KMS-11 (cell line): ENCODE data around the gene FZD4.
"Not testable (repeated sequence)": the region's sequence is repeated elsewhere in the genome, so short reads cannot be mapped to it uniquely, and the experiment has no call there.

Source experiments
- H2AFZ ChIP-seq: fragments of 200-600 bp; sonication (generic); 2 replicates; pipeline ENCODE4 v1.6.1; 2016; ENCODE audit warnings: antibody characterized with exemption, mixed run types, low read depth
- H3K27ac ChIP-seq: fragments of 200-600 bp; sonication (generic); 2 replicates; pipeline ENCODE4 v1.6.1; 2016; ENCODE audit warnings: mild to moderate bottlenecking, mixed run types
- H3K27me3 ChIP-seq: fragments of 200-600 bp; sonication (generic); 2 replicates; pipeline ENCODE4 v1.6.1; 2017; ENCODE audit warnings: mild to moderate bottlenecking, low read depth, mixed run types, moderate library complexity; ENCODE audit not compliant: insufficient read depth
- H3K36me3 ChIP-seq: fragments of 200-600 bp; sonication (generic); 2 replicates; pipeline ENCODE4 v1.6.1; 2017; ENCODE audit warnings: mild to moderate bottlenecking, mixed run types; ENCODE audit not compliant: insufficient read depth
- H3K4me1 ChIP-seq: fragments of 200-600 bp; sonication (generic); 2 replicates; pipeline ENCODE4 v1.6.1; 2016; ENCODE audit warnings: mild to moderate bottlenecking, low read depth, mixed run types; ENCODE audit not compliant: poor library complexity, severe bottlenecking
- H3K4me2 ChIP-seq: fragments of 200-600 bp; sonication (generic); 2 replicates; pipeline ENCODE4 v1.7.0; 2016; ENCODE audit warnings: mild to moderate bottlenecking, mixed run types
- H3K4me3 ChIP-seq: fragments of 200-600 bp; sonication (generic); IDR thresholded peaks from 2 replicates; pipeline ENCODE4 v1.6.1; 2017; ENCODE audit warnings: low read depth, low read length, mixed read lengths; ENCODE audit not compliant: insufficient read depth
- H3K79me2 ChIP-seq: fragments of 200-600 bp; sonication (generic); 2 replicates; pipeline ENCODE4 v1.6.1; 2016; ENCODE audit warnings: low read depth, mixed run types; ENCODE audit not compliant: insufficient read depth
- H3K9ac ChIP-seq: fragments of 200-600 bp; sonication (generic); 2 replicates; pipeline ENCODE4 v1.6.1; 2016; ENCODE audit warnings: mild to moderate bottlenecking, mixed run types
- H4K20me1 ChIP-seq: fragments of 200-600 bp; sonication (generic); 2 replicates; pipeline ENCODE4 v1.6.1; 2016; ENCODE audit warnings: mild to moderate bottlenecking, mixed run types; ENCODE audit not compliant: insufficient read depth
- CTCF ChIP-seq: fragments of 200-600 bp; sonication (generic); conservative IDR thresholded peaks from 2 replicates; pipeline ENCODE4 v1.6.1; 2017; ENCODE audit warnings: low read depth, mild to moderate bottlenecking, antibody characterized with exemption, low read length, moderate library complexity, mixed read lengths

Gene FZD4

GRCh38 chr11:86955361-86956120, at the start of gene FZD4:
FZD4 (minus strand) TSS chr11:86955395; CDS start chr11:86955085, 310 bp downstream.
- peak within 1 kb of the TSS; percentile 81 for H3K4me2 ChIP-seq
- H3K9ac ChIP-seq, result peak within 1 kb of the TSS; percentile 28; the same call in 1 of the 2 replicates
- H3K27ac ChIP-seq, result no peak within 1 kb of the TSS
- no peaks in the 10 kb centered on the region for H3K79me2 ChIP-seq
- no peak; the same call in 1 of the 2 replicates for TF ChIP-seq CTCF
- H4K20me1 ChIP-seq, result no peaks in the 10 kb centered on the region
- peak within 1 kb of the TSS; percentile 97 for H2AFZ ChIP-seq
- no peaks in the 10 kb centered on the region for H3K36me3 ChIP-seq
- H3K4me1 ChIP-seq, result peaks cover 13% of the 10 kb centered on the region
- no peak within 1 kb of the TSS for H3K4me3 ChIP-seq
- peaks cover 8% of the 10 kb centered on the region; the same call in 1 of the 2 replicates for H3K27me3 ChIP-seq

GRCh38 chr11:87004281-87004680, 49.1 kb upstream of the FZD4 start:
- H3K4me2 ChIP-seq, H3K27ac ChIP-seq: not testable (repeated sequence)

GRCh38 chr11:87002918-87003317, 47.7 kb upstream of the FZD4 start:
- no peak overlapping the region for H3K4me2 ChIP-seq
- H3K9ac ChIP-seq, result no peak overlapping the region
- no peak overlapping the region for H2AFZ ChIP-seq
- H3K4me3 ChIP-seq, result no peak overlapping the region
- no peaks in the 10 kb centered on the region for H3K27me3 ChIP-seq
- H3K79me2 ChIP-seq, result no peaks in the 10 kb centered on the region
- H4K20me1 ChIP-seq, result no peaks in the 10 kb centered on the region
- no peaks in the 10 kb centered on the region for H3K36me3 ChIP-seq
- H3K4me1 ChIP-seq, result no peaks in the 10 kb centered on the region
- H3K27ac ChIP-seq, result no peak overlapping the region
- no peak for TF ChIP-seq CTCF

More at GRCh38 chr11:87004281-87004680, 49.1 kb upstream of the FZD4 start:
- not testable (repeated sequence) for H3K4me3 ChIP-seq, H3K27me3 ChIP-seq, H4K20me1 ChIP-seq, H3K79me2 ChIP-seq, H3K9ac ChIP-seq, H3K4me1 ChIP-seq, H2AFZ ChIP-seq, H3K36me3 ChIP-seq

- Histone ChIP-seq H3K4me2 (no peak overlapping the region), H2AFZ (no peak overlapping the region), H3K36me3 (no peaks in the 10 kb centered on the region), H3K4me1 (no peaks in the 10 kb centered on the region), H3K4me3 (no peak overlapping the region), H3K27me3 (no peaks in the 10 kb centered on the region), H4K20me1 (no peaks in the 10 kb centered on the region), H3K79me2 (no peaks in the 10 kb centered on the region), H3K27ac (no peak overlapping the region), H3K9ac (no peak overlapping the region)
- TF ChIP-seq CTCF, result no peak
Measured at GRCh38 chr11:86999859-87000753, 44.9 kb upstream of the FZD4 start.
